ENCODE results near the gene HCK. TPM values are rescaled to one million over a fixed set of nuclear protein-coding genes. Genes with fewer than 3 reads are reported as not detected.

The HCK gene
- 0.08 TPM for polyA plus RNA-seq (2013, experiment 1 of 2; ENCODE audit: insufficient read length)
- polyA plus RNA-seq (2013, experiment 2 of 2; ENCODE audit: insufficient read length): not detected

DNA sequence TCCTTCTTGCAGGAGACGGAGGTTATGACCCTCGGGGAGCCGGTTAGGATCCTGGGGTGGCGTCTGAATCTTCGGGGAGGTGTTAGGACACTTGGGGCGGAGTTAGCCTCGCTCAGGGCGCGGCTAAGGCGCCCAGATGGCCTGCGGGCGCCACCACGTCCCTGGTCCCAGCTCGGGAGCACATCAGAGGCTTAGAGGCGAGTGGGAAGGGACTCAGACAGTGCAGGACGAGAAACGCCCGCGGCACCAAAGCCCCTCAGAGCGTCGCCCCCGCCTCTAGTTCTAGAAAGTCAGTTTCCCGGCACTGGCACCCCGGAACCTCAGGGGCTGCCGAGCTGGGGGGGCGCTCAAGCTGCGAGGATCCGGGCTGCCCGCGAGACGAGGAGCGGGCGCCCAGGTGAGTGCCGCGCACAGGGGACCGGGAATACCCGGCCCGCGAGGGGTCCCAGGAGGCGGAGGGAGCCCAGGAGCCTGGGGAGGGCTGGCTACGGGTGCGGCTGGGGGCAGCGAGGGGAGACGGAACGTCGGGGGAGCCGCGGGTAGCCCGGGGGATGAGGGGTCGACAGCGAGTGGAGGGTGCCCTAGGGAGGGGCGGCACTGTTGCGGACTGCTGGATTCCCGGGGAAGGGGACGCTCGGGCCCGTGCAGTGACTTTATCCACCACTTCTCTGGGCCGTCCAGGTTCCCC is at the start of gene HCK:
HCK (plus strand) TSS at position 153 of the 688 bp plus-strand sequence.
- no peak for DNase-seq

- no peak for DNase-seq
Observed at GRCh38 chr20:32003325-32003724, 48.7 kb upstream of the HCK start.

- DNase-seq: peak; percentile 17
Observed at GRCh38 chr20:32004963-32005362, 47.1 kb upstream of the HCK start.

- DNase-seq: no peak
Observed at GRCh38 chr20:32006053-32006452, 46.0 kb upstream of the HCK start.

- DNase-seq: peak; percentile 5
Observed at GRCh38 chr20:32006841-32007786, 44.9 kb upstream of the HCK start.

DNA sequence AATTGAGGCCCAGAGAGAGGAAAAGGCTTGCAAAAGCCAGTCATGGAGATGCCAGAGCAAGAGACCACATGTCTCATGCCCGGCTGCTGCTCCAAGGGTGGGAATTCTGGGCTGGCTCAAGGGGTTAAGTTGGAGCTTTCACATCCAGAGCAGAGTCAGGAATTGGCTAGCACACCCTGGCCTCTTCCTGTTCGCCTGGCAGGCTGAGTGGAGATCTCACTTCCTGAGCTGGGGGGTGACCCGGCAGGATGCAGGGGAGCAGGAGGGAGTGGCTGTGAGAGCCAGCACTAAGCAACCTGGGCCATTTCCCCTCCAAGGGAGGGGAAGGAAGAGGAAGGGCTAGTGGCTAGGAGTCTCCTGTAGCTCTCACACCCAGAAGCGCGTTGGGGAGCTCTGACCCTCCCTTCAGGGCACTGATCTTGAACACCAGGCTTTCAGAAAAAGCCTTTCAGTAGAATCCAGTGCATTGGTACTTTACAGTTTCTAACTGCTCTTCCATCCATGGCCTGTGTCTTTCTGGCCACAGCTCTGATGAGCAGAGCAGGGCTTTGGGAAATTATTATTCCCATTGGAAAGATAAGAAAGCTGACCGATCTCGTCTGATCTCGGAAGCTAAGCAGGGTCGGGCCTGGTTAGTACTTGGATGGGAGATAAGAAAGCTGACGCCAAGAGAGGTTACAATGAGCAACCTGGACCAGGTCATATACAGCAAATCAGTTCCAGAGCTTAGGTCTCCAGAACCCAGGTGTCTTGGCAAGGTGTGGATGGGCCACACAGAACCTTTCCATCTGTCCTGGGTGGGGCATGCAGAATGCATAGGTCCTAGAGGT is 44.0 kb upstream of the HCK start:
- peak; percentile 4 for DNase-seq

DNA sequence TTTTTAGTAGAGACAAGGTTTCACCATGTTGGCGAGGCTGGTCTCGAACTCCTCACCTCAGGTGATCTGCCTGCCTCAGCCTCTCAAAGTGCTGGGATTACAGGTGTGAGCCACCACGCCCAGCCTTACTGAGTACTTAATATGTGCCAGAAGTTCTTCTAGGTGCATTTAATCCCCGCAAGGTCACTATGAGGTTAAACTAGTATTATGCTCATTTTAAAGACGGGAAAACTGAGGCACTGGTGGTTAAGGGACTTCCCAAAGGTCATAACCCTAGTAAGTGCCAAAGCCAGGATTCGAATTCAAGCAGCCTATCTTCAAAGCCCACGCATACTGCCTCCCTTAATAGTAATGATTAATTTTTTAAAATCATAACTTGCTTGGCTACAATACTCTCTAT is 42.5 kb upstream of the HCK start:
- no peak for DNase-seq

DNA sequence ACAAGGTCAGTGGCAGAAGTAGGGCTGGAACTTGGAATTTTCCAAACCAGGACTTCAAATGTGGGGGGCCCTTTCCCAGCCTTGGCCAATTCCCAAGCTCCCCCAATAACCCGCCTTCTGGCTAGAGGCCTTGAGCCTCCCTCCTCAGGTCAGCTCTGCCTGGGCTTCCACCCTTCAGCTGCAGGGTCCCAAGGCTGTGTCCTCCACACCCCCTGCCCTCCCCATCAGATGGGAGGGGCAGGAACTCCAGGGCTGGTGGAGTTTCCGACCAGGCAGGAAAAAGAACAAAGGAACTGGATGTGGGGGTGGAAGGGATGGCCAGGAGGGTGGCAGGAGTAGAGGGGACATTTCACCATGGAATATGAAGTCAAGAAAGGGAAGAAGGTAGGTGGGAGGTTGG is 41.9 kb upstream of the HCK start, which contains the start of gene CCM2L:
CCM2L (plus strand) TSS at position 338 of the 400 bp plus-strand sequence; CDS start at position 355, 17 bp downstream.
- no peak for DNase-seq

GRCh38 chr20:32010666-32011065 is 41.4 kb upstream of the HCK start:
- DNase-seq: no peak

DNA sequence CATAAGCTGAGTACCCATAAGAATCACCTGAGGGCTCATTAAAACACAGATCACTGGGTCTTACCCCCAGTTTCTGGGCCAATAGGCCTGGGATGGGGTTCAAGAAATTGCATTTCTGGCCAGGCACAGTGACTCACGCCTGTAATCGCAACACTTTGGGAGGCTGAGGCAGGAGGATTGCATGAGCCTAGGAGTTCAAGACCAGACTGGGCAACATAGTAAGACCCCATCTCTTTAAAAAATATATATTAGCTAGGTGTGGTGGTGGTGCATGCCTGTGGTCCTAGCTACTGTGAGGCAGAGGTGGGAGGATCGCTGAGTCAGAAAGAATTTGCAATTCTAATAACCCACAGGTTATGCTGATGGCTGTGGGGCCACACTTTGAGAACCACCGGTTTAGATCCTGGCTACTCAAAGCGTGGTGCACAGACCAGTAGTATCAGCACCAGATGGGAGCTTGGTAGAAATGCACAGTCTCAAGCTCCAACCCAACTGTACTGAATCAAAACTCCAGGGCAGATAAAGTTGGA is 39.8 kb upstream of the HCK start:
- no peak for DNase-seq

DNA sequence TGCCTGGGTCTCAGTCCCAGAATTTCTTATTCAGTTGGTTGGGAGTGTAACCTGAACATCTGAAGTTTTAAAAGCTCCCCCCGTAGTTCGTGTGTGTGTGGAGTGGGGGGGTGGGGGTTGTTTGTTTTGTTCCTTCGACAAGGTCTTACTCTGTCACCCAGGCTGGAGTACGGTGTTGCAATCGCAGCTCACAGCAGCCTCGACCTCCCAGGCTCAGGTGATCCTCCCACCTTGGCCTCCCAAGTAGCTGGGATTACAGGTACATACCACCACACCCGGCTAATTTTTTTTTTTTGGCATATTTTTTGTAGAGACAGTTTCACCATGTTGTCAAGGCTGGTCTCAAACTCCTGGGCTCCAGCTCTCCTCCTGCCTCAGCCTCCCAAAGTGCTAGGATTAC is 38.7 kb upstream of the HCK start:
- no peak for DNase-seq

DNA sequence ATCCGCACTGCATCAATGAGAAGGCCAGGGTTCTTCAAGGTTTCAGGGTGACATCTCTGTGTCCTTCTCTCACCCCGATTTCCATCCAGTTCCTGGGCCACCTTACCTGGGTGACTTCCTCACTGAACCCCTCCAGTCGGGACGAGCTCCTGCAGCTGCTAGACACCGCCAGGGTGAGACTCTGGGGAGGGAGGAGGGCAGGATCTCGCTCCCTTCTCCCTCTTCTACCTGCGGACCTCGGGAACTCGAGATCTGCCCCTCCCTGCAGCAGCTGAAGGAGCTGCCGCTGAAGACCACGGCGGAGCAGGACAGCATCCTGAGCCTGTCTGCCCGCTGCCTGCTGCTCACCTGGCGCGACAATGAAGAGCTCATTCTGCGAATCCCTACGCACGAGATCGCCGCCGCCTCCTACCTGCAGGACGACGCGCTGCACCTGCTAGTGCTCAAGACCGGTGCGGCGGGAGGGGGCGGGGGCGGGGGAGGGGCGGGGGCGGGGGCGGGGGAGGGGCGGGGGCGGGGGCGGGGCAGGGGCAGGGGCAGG is 34.3 kb upstream of the HCK start:
- no peak for DNase-seq

DNA sequence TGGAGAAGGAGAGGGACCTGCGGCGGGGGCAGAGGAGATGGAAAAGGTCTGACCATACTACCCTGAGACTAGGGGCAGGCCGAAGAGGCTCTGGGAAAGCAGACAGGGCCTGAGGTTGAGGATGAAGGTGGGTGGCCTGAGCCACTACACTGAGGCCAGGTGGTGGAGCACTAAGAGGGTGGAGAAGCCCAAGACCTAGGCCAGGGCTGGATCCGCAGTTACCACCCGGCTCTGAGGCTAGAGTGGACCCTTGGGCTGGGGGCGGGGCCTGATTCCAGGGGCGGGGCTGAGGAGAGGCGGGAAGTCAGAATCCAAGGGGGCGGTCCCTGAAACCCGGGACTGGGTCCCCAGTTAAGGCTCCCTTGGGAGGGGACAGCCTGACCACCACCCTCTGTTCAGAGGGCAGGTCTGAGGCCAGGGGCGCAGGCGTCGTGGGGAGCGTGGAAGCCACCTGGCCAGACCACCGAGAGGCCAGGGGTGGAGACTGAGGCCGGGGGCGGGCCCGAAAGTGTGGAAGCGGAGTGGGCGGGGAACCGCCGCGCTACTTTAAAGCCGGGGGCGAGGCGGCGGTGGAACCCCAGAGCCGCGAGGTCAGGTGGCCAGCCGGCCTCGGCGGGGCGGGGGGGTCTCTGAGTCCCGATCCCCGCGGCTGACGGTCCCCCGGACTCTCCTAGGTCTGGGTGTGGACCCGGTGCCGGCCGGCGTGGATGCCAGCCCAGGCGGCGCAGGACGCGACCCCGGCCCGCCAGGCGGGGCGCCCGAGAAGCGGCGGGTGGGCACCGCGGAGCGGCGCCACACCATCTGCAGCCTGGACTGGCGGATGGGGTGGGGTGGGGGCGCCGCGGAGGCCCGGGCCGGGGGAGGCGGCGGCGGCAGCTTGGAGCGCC is 33.5 kb upstream of the HCK start:
- no peak for DNase-seq

DNA sequence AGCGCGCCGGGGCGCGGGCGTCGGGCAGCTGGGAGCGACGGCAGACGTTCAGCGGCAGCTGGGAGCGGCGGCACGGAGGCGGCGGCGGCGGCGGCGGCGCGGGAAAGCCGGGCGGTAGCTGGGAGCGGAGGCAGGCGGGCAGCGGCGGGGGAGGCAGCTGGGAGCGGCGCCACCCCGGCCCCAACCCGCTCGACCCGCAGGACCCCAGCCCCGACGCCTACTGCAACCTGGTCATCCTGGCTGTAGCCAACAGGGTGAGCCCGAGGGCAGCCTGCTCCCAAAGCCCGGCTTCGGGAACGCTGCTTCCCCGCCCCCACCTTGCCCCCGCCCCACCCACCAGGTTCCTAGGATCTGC is 32.9 kb upstream of the HCK start:
- no peak for DNase-seq

DNA sequence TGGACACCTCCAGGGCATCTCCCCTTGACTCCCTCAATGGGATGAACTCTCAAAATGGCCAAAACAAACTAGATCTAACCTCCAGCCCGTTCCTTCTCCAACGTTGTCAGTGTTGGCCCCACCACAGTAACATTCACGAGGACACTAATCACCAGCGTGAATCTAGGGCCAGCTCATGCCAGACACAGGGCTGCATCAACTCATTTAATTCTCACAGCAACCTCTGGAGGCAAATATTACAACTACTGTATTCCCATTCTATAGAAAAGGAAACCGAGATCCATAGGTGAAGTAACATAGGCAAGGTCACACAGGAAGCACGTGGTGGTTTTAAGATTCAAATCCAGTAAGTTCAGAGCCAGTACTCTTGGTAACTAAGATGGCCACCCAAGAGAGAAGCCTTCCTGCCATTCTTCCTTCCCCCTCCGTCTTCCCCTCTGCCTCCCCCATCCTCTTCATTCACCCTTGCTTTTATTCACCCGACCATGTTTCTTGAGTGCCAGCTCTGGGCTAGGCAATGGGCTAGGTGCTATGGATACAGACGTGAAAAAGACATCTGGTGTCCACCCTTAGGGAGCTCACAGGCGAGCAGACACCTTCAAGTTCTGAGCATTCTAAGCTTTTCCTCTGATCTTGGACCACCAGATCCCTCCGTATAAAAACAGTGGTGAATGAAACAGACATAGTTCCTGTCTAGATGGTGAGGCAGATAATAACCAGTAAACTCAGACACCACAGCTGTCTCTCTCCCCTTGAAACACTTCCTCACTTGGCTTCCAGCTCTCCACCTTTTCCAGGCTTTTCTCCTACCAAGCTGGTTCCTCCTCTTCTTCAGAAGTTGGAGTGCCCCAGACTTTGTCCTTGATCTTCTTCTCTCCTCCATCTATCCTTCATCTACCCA is 32.2 kb upstream of the HCK start:
- DNase-seq: no peak

DNA sequence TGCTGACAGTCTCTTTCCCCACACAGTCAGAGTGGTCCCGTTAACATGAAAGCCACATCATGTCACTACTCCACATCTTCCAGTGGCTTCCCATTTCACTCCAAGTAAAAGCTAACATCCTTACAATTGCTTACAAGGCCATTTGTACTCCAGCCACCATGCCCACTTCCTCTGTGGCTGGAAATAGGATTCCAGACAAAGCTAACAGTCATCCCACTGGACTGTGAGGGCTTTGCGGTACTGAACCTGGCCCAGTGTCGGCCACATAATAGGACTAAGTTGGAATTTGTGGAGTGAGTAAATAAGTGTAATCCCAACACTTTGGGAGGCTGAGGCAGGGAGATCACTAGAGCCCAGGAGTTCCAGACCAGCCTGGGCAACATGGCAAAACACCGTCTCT is 31.0 kb upstream of the HCK start:
- DNase-seq: no peak

DNA sequence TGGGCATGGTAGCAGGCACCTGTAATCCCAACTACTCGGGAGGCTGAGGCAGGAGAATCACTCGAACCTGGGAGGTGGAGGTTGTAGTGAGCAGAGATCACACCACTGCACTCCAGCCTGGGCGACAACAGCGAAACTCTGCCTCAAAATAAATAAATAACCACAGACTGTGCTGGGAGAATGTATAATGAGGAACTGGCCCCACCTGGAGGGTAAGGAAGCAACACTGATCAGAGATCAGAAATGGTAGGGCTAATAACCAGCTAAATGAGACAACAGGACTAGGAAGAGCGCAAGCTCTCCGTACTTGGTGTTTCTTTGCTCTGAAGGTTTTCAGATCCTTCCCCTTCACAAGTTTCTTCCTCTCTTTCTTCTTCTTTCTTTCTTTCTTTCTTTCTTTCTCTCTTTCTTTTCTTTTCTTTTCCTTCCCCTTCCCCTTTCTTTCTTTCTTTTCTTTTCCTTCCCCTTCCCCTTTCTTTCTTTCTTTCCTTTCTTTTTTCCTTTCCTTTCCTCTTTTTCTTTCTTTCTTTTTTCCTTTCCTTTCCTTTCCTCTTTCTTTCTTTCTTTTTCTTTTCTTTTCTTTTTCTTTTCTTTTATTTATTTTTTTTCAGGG is 27.3 kb upstream of the HCK start:
- no peak for DNase-seq

- DNase-seq: no peak
Observed at GRCh38 chr20:32027643-32028042, 24.4 kb upstream of the HCK start.

DNA sequence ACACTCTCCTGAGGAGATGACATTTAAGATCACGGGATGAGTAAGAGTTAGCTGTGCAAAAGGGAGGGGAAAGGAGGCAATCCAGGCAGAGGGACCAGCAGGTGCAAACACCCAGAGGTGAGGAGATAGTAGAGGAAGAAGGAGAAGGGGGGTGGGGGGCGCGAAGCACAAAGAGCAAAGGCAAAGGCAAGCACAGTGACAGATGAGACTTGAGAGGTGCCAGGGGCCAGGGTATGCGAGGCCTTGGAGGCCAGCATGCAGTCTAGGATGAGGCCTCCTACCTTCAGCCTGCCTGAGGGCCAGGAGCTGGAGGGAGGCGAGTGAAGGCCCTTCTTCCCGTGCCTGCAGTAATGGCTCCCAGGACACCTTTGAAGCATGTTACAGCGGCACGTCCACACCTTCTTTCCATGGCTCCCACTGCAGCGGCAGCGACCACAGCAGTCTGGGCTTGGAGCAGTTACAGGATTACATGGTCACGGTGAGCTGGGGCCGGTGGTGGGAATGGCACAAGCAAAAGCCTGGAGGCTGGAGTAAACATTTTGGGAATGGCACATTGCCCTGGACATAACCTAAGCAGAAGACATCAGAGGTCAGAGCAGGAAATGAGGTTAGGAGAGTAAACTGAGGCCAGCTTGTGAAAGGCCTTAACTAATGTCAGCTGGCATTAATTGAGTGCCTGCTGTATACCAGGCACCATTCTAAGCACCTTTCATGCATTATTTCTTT is 23.2 kb upstream of the HCK start:
- DNase-seq: peak; percentile 11

All from fibroblast of skin of scalp (primary cell).